Measurements from ENCODE around the gene HSD17B8.
A peak's percentile ranks its signal among the peaks of the same experiment; 100 is the strongest.
"Not testable (repeated sequence)": the region's sequence is repeated elsewhere in the genome, so short reads cannot be mapped to it uniquely, and the experiment has no call there.

HSD17B8 gene

GRCh38 chr6:33207552-33208090, 3.2 kb downstream of the HSD17B8 start:
- DNase-seq (ENCODE audit: low read depth), result no peak

GRCh38 chr6:33208091-33208967, 3.9 kb downstream of the HSD17B8 start, which contains the start of gene RING1:
Gene RING1 (plus strand): TSS chr6:33208500. CDS start chr6:33208823, 323 bp downstream.
- DNase-seq (ENCODE audit: low read depth), result no peak

- DNase-seq (ENCODE audit: low read depth), result no peak
These were observed 5.4 kb downstream of the HSD17B8 start for GRCh38 chr6:33209856-33210255.

GRCh38 chr6:33211136-33211535, 6.7 kb downstream of the HSD17B8 start:
- no peak for DNase-seq (ENCODE audit: low read depth)

- DNase-seq (ENCODE audit: low read depth), result no peak
These were observed 7.4 kb downstream of the HSD17B8 start for GRCh38 chr6:33211666-33212422.

- no peak for DNase-seq (ENCODE audit: low read depth)
These were observed 8.4 kb downstream of the HSD17B8 start for GRCh38 chr6:33212857-33213165.

GRCh38 chr6:33213166-33213988, 8.9 kb downstream of the HSD17B8 start:
- no peak for DNase-seq (ENCODE audit: low read depth)

- DNase-seq (ENCODE audit: low read depth), result no peak
These were observed 9.5 kb downstream of the HSD17B8 start for GRCh38 chr6:33213989-33214335.

GRCh38 chr6:33215271-33216116, 11.0 kb downstream of the HSD17B8 start:
- no peak for DNase-seq (ENCODE audit: low read depth)

GRCh38 chr6:33216117-33216649, 11.7 kb downstream of the HSD17B8 start:
- DNase-seq (ENCODE audit: low read depth), result no peak

- no peak for DNase-seq (ENCODE audit: low read depth)
These were observed 12.8 kb downstream of the HSD17B8 start for GRCh38 chr6:33217246-33217645.

- DNase-seq (ENCODE audit: low read depth), result no peak
These were observed 13.2 kb downstream of the HSD17B8 start for GRCh38 chr6:33217681-33218080.

- not testable (repeated sequence) for DNase-seq (ENCODE audit: low read depth)
These were observed 22.2 kb downstream of the HSD17B8 start for GRCh38 chr6:33226503-33227120.

GRCh38 chr6:33235221-33235634, 30.8 kb downstream of the HSD17B8 start:
- no peak for DNase-seq (ENCODE audit: low read depth)

GRCh38 chr6:33236328-33236727, 31.9 kb downstream of the HSD17B8 start:
- no peak for DNase-seq (ENCODE audit: low read depth)

GRCh38 chr6:33236852-33237251, 32.4 kb downstream of the HSD17B8 start:
- DNase-seq (ENCODE audit: low read depth), result no peak

- no peak for DNase-seq (ENCODE audit: low read depth)
These were observed 33.3 kb downstream of the HSD17B8 start for GRCh38 chr6:33237741-33238140.

- no peak for DNase-seq (ENCODE audit: low read depth)
These were observed 37.5 kb downstream of the HSD17B8 start for GRCh38 chr6:33241968-33242367.

GRCh38 chr6:33243476-33243875, 39.0 kb downstream of the HSD17B8 start:
- DNase-seq (ENCODE audit: low read depth), result no peak

GRCh38 chr6:33247977-33248642, 43.7 kb downstream of the HSD17B8 start:
- peak; percentile 71 for DNase-seq (ENCODE audit: low read depth)

Data from HS-5 (cell line).